Activated T-helper 17 cell treated with anti-CD3 and anti-CD28 coated beads, Interleukin-2, amount 50 U/mL, for 72 hours (primary cell): ENCODE data around the gene ADK. TPM values are rescaled to one million over a fixed set of nuclear protein-coding genes. Genes with fewer than 3 reads are reported as not detected.
"Not testable (repeated sequence)": the region's sequence is repeated elsewhere in the genome, so short reads cannot be mapped to it uniquely, and the experiment has no call there.

Experiments
- ATAC-seq: fragments of 150-1000 bp; cut with Tn5 transposase; replicated peaks from 2 replicates; pipeline ENCODE4 v1.10.0; 2021; ENCODE audit warnings: mild to moderate bottlenecking, moderate library complexity
- H3K27ac Mint-ChIP-seq: one replicate; pipeline ENCODE4 v1.8.0; 2022; ENCODE audit warnings: mixed read lengths
- H3K27me3 Mint-ChIP-seq: one replicate; pipeline ENCODE4 v1.8.0; 2022; ENCODE audit warnings: mixed read lengths
- H3K36me3 Mint-ChIP-seq: one replicate; pipeline ENCODE4 v1.8.0; 2022; ENCODE audit warnings: low read depth, mild to moderate bottlenecking, mixed read lengths
- H3K4me1 Mint-ChIP-seq: one replicate; pipeline ENCODE4 v1.8.0; 2022; ENCODE audit warnings: mixed read lengths
- H3K4me3 Mint-ChIP-seq: one replicate; pipeline ENCODE4 v1.8.0; 2022; ENCODE audit warnings: mild to moderate bottlenecking, mixed read lengths
- H3K9me3 Mint-ChIP-seq: one replicate; pipeline ENCODE4 v1.8.0; 2022; ENCODE audit warnings: mixed read lengths
- total RNA-seq, 2 donors: library from RNA; stranded (reverse); gene quantifications; one replicate each; pipeline ENCODE4 v1.2.3, GENCODE V29; 2022

Gene ADK
- total RNA-seq, 2 donors from 2014 or later = 51.4 to 72.1 TPM

GRCh38 chr10:74123081-74123480 is 27.9 kb upstream of the ADK start:
- H3K36me3 Mint-ChIP-seq = peaks cover 97% of the 10 kb centered on the region
- no peaks in the 10 kb centered on the region for H3K27me3 Mint-ChIP-seq
- no peaks in the 10 kb centered on the region for H3K9me3 Mint-ChIP-seq
- peaks cover 7% of the 10 kb centered on the region for H3K4me1 Mint-ChIP-seq
- H3K27ac Mint-ChIP-seq = peak overlapping the region; percentile 31
- H3K4me3 Mint-ChIP-seq = no peak overlapping the region
- ATAC-seq = no peak

DNA sequence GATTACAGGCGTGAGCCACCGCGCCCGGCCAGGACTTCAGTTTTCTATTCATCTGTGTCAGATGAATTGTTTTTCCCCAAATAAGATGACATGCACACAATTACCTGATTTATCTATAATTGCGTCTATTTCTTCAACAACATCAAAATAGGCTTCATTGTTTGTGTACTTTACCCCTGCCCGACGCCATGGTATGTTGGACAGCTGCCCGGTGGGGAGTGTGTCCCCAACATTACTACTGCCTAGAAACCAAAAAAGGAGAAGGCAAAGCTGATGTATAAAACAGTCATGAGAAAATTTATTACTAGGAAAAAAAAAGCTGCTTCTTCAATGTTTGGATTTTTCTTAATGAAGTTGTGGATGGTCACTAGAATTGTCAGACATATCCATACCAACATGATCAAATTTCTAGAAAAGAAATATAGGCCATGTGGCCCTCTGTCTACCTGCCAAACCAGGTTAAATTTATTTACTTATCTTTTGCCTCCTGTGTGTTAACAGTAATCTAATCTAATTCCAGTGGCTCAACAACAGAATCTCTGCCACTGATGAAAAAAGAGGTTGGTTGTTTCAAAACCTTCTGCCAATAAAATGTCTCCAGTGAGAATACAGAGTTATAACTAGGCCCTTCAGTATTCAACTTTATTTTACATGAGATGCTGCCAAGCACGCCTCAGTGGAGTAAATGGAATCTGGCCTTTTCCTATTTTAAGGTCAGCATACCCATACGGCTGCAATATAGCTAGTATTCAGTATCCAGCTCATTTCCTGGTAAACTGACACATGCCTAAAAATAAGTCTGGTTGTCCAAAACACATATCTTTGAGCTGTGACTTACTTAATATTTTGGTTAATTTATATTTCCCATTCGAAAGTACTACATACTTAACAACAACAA is 16.8 kb upstream of the ADK start:
- Mint-ChIP-seq H3K4me3 (no peak overlapping the region), H3K9me3 (no peaks in the 10 kb centered on the region), H3K36me3 (peaks cover 90% of the 10 kb centered on the region), H3K27me3 (no peaks in the 10 kb centered on the region), H3K4me1 (no peaks in the 10 kb centered on the region), H3K27ac (no peak overlapping the region)
- ATAC-seq = no peak

- Mint-ChIP-seq H3K4me1 (no peaks in the 10 kb centered on the region), H3K27me3 (no peaks in the 10 kb centered on the region), H3K27ac (no peak overlapping the region), H3K4me3 (no peak overlapping the region), H3K9me3 (no peaks in the 10 kb centered on the region), H3K36me3 (peaks cover 81% of the 10 kb centered on the region)
- ATAC-seq = no peak
Measured at GRCh38 chr10:74135452-74135851, 15.6 kb upstream of the ADK start.

GRCh38 chr10:74137992-74138391 is 13.0 kb upstream of the ADK start:
- Mint-ChIP-seq H3K36me3 (peaks cover 62% of the 10 kb centered on the region), H3K27me3 (no peaks in the 10 kb centered on the region), H3K4me1 (no peaks in the 10 kb centered on the region), H3K9me3 (no peaks in the 10 kb centered on the region), H3K4me3 (no peak overlapping the region), H3K27ac (no peak overlapping the region)
- no peak for ATAC-seq

- H3K9me3 Mint-ChIP-seq, ATAC-seq, H3K27me3 Mint-ChIP-seq, H3K27ac Mint-ChIP-seq, H3K4me3 Mint-ChIP-seq, H3K4me1 Mint-ChIP-seq: not testable (repeated sequence)
- peaks cover 56% of the 10 kb centered on the region for H3K36me3 Mint-ChIP-seq
Measured at GRCh38 chr10:74138596-74138995, 12.4 kb upstream of the ADK start.

DNA sequence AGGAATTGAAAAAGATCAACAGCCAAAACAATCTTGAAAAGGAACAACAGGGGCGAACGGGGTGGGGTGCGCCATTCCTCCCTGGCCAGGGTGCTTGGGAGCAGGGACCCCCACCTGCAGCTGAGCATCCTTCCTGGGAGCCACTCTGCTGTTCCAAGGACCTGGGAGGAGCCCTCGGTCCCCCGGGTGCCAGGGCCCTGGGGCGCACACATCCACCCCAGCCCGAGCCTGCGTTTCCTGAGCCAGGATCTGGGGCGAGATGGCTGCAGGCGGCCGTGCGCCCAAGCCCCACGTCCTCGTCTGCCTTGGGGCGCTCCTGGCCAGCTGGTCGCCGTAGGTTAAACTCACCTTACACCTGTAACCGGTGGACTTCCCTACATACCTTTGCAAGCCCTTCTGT is 11.0 kb upstream of the ADK start:
- no peaks in the 10 kb centered on the region for H3K9me3 Mint-ChIP-seq
- H3K4me1 Mint-ChIP-seq = no peaks in the 10 kb centered on the region
- H3K4me3 Mint-ChIP-seq = no peak overlapping the region
- ATAC-seq = no peak
- H3K27me3 Mint-ChIP-seq = no peaks in the 10 kb centered on the region
- peaks cover 45% of the 10 kb centered on the region for H3K36me3 Mint-ChIP-seq
- H3K27ac Mint-ChIP-seq = no peak overlapping the region

DNA sequence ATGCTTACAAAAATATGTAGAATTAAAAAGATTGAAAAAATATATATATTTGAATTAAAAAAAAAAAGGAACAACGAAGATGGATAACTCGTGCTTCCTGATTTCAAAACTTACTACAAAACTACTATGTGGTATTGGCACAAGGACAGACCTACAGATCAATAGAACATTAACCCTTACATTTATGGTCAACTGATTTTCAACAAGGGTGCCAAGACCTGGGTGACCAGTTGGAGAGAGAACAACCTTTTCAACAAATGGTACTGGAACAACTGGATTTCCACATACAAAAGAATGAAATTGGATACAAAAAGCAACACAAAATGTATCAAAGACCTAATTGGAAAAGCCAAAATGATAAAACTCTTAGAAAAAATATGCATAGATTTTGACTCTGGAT is 10.5 kb upstream of the ADK start:
- peaks cover 42% of the 10 kb centered on the region for H3K36me3 Mint-ChIP-seq
- ATAC-seq = no peak
- no peaks in the 10 kb centered on the region for H3K27me3 Mint-ChIP-seq
- H3K4me1 Mint-ChIP-seq = no peaks in the 10 kb centered on the region
- no peak overlapping the region for H3K4me3 Mint-ChIP-seq
- H3K27ac Mint-ChIP-seq = no peak overlapping the region
- no peaks in the 10 kb centered on the region for H3K9me3 Mint-ChIP-seq

GRCh38 chr10:74145133-74145532 is 5.9 kb upstream of the ADK start:
- peak overlapping the region; percentile 11 for H3K27ac Mint-ChIP-seq
- no peak for ATAC-seq
- H3K36me3 Mint-ChIP-seq = peaks cover 33% of the 10 kb centered on the region
- H3K27me3 Mint-ChIP-seq = no peaks in the 10 kb centered on the region
- peaks cover 9% of the 10 kb centered on the region for H3K4me1 Mint-ChIP-seq
- H3K4me3 Mint-ChIP-seq = no peak overlapping the region
- no peaks in the 10 kb centered on the region for H3K9me3 Mint-ChIP-seq

DNA sequence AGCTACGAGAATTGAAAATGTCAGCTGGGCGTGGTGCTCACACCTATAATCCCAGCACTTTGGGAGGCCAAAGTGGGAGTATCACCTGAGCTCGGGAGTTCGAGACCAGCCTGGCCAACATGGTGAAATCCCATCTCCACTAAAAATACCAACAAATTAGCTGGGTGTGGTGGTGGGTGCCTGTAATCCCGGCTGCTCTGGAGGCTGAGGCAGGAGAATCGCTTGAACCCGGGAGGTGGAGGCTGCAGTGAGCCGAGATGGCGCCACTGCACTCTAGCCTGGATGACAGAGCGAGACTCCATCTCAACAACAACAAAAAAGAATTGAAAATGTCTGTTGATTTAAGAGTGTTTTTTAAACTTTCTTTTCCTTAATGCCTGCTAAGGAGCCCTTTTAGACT is 4.0 kb upstream of the ADK start:
- not testable (repeated sequence) for ATAC-seq, H3K4me1 Mint-ChIP-seq, H3K4me3 Mint-ChIP-seq, H3K9me3 Mint-ChIP-seq, H3K27me3 Mint-ChIP-seq, H3K27ac Mint-ChIP-seq
- H3K36me3 Mint-ChIP-seq = peaks cover 33% of the 10 kb centered on the region

DNA sequence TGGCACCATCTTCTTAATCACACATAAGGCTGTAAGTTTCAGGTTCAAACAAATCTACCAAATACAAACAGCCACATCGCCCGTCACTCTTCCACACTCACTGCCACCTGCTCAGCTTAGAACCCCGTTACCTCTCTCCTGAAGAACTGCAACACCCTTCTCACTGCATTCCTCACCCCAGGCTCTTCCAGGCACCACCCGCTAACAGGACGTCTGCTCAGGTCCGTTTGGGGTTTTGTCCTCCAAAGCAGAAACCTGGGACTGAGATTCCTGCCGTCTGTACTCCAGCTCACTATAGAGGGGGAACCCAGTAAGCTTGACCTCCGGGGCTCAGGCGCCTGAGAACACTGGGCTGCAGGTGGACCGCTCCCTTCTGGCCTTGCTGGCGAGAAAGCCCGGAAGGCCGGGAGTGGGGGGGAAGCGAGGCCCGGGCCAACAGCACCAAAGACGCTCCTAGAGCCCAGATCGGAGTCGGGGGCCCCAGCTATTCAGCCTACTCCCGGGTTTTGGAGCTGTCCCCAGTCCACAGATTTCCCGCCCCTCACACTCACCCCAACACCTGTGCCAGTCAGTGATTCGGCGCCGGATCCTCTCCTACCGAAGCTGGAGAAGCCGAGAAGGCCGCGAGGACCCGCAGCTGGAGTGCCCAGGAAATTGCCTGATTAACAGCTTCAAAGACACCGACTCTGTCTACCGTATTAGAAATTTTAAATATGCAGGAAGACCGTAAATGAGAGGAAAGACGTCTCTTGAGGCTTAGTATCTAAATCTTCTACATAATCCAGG is 624 bp upstream of the ADK start, which contains the start of gene AP3M1:
Gene AP3M1, minus strand, starts transcription at position 625 of the 786 bp plus-strand sequence. CDS start 12,449 bp downstream, outside the sequence.
- H3K27me3 Mint-ChIP-seq = no peaks in the 10 kb centered on the region
- peaks cover 19% of the 10 kb centered on the region for H3K4me1 Mint-ChIP-seq
- H3K9me3 Mint-ChIP-seq = no peaks in the 10 kb centered on the region
- peaks cover 27% of the 10 kb centered on the region for H3K36me3 Mint-ChIP-seq
- H3K4me3 Mint-ChIP-seq = no peak within 1 kb of the TSS
- ATAC-seq = peak; percentile 70
- H3K27ac Mint-ChIP-seq = no peak within 1 kb of the TSS

DNA sequence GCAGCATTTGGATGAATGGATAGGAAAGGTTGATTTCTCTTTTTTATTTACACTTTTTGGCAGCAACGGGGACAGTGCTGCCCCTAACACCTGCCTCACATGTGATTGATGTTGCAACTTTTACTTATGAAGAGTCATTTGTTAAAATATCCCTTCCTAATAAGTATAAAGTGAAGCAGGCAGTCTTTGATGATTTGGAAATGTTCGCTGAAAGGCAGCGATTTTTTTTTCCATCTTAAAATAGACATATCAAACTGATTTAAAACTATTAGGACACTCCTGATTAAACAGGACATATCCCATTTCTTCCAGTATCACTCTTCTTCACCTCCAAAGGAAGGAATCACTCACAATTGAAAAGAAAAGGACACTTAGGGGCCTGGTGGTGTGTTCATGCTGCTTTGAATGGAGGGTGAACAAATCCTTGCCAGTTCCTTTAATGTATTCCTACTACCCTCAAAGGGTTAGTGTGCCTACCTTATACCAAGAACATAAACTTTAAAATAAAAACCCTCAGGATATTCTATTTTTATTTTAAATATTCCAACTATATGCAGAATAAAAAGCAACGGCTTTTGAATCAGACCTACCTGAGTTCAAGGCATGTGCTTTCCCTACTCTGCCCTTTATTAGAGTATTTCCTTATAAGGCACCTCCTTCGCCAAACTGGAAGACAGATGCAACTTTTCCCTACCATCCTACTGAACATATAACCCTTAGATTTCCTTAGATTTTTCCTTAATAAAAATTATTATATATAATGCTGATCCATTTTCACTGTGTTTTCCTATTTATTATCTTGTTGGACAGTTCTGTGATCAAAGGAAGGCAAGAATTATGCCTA is 1.1 kb downstream of the ADK start:
- H3K27me3 Mint-ChIP-seq = no peaks in the 10 kb centered on the region
- H3K36me3 Mint-ChIP-seq = peaks cover 12% of the 10 kb centered on the region
- H3K4me3 Mint-ChIP-seq = no peak overlapping the region
- H3K9me3 Mint-ChIP-seq = no peaks in the 10 kb centered on the region
- H3K27ac Mint-ChIP-seq = no peak overlapping the region
- no peak for ATAC-seq
- peaks cover 16% of the 10 kb centered on the region for H3K4me1 Mint-ChIP-seq

DNA sequence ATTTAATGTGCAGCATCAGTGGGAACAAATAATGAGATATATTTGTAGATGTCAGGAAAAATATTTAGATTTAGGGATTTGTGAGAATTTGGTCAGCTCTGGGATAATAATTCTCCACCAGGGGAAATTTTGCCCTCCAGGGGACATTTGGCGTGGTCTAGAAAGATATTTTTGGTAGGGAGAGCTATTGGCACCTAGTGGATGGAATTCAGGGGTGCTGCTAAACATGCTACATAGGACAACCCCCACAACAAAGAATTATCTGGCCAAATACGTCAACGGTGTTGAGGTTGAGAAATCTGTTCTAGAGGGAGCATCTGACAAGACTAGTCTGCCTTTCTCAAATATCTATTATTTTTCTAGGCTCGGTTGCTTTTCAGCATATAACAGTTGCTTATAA is 2.1 kb downstream of the ADK start:
- H3K27ac Mint-ChIP-seq = no peak overlapping the region
- H3K9me3 Mint-ChIP-seq = no peaks in the 10 kb centered on the region
- H3K4me3 Mint-ChIP-seq = no peak overlapping the region
- no peak for ATAC-seq
- H3K4me1 Mint-ChIP-seq = peaks cover 16% of the 10 kb centered on the region
- H3K36me3 Mint-ChIP-seq = peaks cover 2% of the 10 kb centered on the region
- no peaks in the 10 kb centered on the region for H3K27me3 Mint-ChIP-seq

DNA sequence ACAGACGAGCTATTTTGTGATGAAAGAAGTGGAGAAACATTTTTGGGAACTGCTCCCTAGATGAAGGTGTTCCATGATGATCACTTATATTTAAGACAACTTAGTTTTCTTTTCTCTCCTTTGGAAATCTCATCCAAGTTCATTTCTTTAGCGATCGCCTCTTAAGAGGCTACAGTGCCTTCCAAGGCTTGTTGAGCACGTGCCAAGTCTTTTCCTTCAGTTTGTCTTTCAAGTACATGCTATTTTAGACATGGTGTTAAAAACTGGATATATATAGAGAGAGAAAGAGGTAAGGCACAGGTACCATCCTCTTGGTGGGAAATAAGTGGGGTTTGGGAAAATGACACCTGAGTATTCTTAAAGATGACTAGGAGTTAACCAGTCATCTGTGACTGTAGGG is 2.7 kb downstream of the ADK start:
- Mint-ChIP-seq H3K27ac (no peak overlapping the region), H3K36me3 (no peaks in the 10 kb centered on the region), H3K4me1 (peaks cover 16% of the 10 kb centered on the region), H3K9me3 (no peaks in the 10 kb centered on the region), H3K27me3 (no peaks in the 10 kb centered on the region), H3K4me3 (no peak overlapping the region)
- no peak for ATAC-seq

DNA sequence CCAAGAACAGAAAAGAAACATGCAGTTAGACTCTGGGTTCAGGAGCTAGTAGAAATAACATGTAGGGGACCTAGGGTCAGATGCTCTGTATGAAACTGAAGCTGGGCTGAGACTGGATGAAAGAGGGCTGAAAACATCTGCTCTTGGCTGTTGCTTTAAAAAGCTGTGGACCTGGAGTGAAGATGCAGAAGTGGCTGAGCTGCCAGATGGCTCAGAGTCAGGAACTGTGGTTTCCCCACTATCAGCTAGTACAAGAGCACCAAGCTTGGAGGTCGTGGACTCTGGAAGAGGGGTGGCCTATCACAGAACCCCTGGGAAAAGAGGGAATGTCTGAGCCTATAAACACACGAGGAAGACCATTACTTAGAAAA is 5.9 kb downstream of the ADK start:
- Mint-ChIP-seq H3K27me3 (no peaks in the 10 kb centered on the region), H3K9me3 (no peaks in the 10 kb centered on the region), H3K27ac (no peak overlapping the region), H3K4me1 (peaks cover 16% of the 10 kb centered on the region), H3K4me3 (no peak overlapping the region), H3K36me3 (no peaks in the 10 kb centered on the region)
- ATAC-seq = no peak
